Activated T-cell treated with anti-CD3 and anti-CD28 coated beads, Interleukin-2, amount 50 U/mL, for 48 hours (primary cell): Measurements from ENCODE around the gene SLC4A5.
A peak's percentile ranks its signal among the peaks of the same experiment; 100 is the strongest.
"Not testable (repeated sequence)": the region's sequence is repeated elsewhere in the genome, so short reads cannot be mapped to it uniquely, and the experiment has no call there.

Source experiments
- DNase-seq, 2 experiments: peaks; one replicate each; pipeline ENCODE4 v3.0.0-alpha.2; 2020

The SLC4A5 gene

GRCh38 chr2:74262681-74263080 lies 80.5 kb downstream of the SLC4A5 start:
- no peak for DNase-seq

- no peak for DNase-seq
Observed at GRCh38 chr2:74261204-74261864, 81.9 kb downstream of the SLC4A5 start.

- DNase-seq, result no peak
Observed at GRCh38 chr2:74260495-74260894, 82.7 kb downstream of the SLC4A5 start.

GRCh38 chr2:74259733-74260132 lies 83.5 kb downstream of the SLC4A5 start:
- DNase-seq, result no peak

GRCh38 chr2:74259191-74259590 lies 84.0 kb downstream of the SLC4A5 start:
- DNase-seq, result no peak

- DNase-seq, result no peak
Observed at GRCh38 chr2:74255660-74256213, 87.5 kb downstream of the SLC4A5 start.

GRCh38 chr2:74253971-74254310 lies 89.3 kb downstream of the SLC4A5 start:
- no peak for DNase-seq

- no peak for DNase-seq
Observed at GRCh38 chr2:74253306-74253970, 89.8 kb downstream of the SLC4A5 start.

- no peak for DNase-seq
Observed at GRCh38 chr2:74252862-74253261, 90.4 kb downstream of the SLC4A5 start.

- DNase-seq, result no peak
Observed at GRCh38 chr2:74252036-74252435, 91.2 kb downstream of the SLC4A5 start.

- peak; percentile 62 to 69 for DNase-seq
Observed at GRCh38 chr2:74250189-74250631, 93.0 kb downstream of the SLC4A5 start.

GRCh38 chr2:74249406-74250122 lies 93.7 kb downstream of the SLC4A5 start:
- DNase-seq, result no peak

- DNase-seq, result no peak
Observed at GRCh38 chr2:74246496-74247195, 96.6 kb downstream of the SLC4A5 start.

- no peak for DNase-seq
Observed at GRCh38 chr2:74244286-74244685, 98.9 kb downstream of the SLC4A5 start.

GRCh38 chr2:74242354-74243071 lies 100.7 kb downstream of the SLC4A5 start:
- DNase-seq, result no peak

GRCh38 chr2:74239346-74239745 lies 103.9 kb downstream of the SLC4A5 start:
- DNase-seq, result no peak

GRCh38 chr2:74238879-74239278 lies 104.3 kb downstream of the SLC4A5 start:
- DNase-seq, result no peak

GRCh38 chr2:74235041-74235440 lies 108.2 kb downstream of the SLC4A5 start:
- DNase-seq, result no peak

- DNase-seq, result no peak
Observed at GRCh38 chr2:74233648-74234047, 109.6 kb downstream of the SLC4A5 start.

GRCh38 chr2:74232426-74232825 lies 110.8 kb downstream of the SLC4A5 start:
- no peak for DNase-seq

- DNase-seq, result not testable (repeated sequence)
Observed at GRCh38 chr2:74229865-74230264, 113.4 kb downstream of the SLC4A5 start.

GRCh38 chr2:74228772-74229171 lies 114.4 kb downstream of the SLC4A5 start:
- no peak for DNase-seq
